Measurements from ENCODE around the gene USP31. TPM values are rescaled to one million over a fixed set of nuclear protein-coding genes. Genes with fewer than 3 reads are reported as not detected.

Gene USP31
- total RNA-seq, 1 experiment from 2014 or later, result 16.1 TPM

GRCh38 chr16:23188911-23189310, 39.7 kb upstream of the USP31 start:
- H3K9me3 ChIP-seq (ENCODE audit: control insufficient read depth, low read depth, low read length), result no peaks in the 10 kb centered on the region
- Mint-ChIP-seq H3K27ac (no peak overlapping the region), H3K9me3 (no peaks in the 10 kb centered on the region), H3K4me3 (no peak overlapping the region), H3K27me3 (ENCODE audit: low read depth) (peaks cover 34% of the 10 kb centered on the region), H3K4me1 (peaks cover 10 to 11% of the 10 kb centered on the region in 2 experiments), H3K36me3 (ENCODE audit: insufficient read depth in 1 of 3, low read depth in 3 of 3) (no peaks in the 10 kb centered on the region; a peak in 1 of 7 replicates)
- no peaks in the 10 kb centered on the region for H4K20me1 ChIP-seq (ENCODE audit: control insufficient read depth, insufficient read depth, insufficient read length)
- no peak overlapping the region for H3K4me2 ChIP-seq (ENCODE audit: insufficient read depth, insufficient read length, low read length)
- H3K4me1 ChIP-seq (ENCODE audit: insufficient read depth, low read length), result no peaks in the 10 kb centered on the region
- H4K5ac ChIP-seq (ENCODE audit: insufficient read length, low read depth, low read length), result no peak overlapping the region
- no peaks in the 10 kb centered on the region for H3K79me1 ChIP-seq (ENCODE audit: insufficient read depth, low read depth, low read length, poor library complexity, severe bottlenecking)
- H3T11ph ChIP-seq (ENCODE audit: low read length), result no peak overlapping the region
- H3K9ac ChIP-seq (ENCODE audit: extremely low read depth, insufficient read length, low read length), result no peak overlapping the region
- H2AFZ ChIP-seq (ENCODE audit: low read length), result no peak overlapping the region
- H4K8ac ChIP-seq (replicated peaks; ENCODE audit: insufficient read length, low read depth, low read length), result no peak overlapping the region
- no peak overlapping the region for H3K27ac ChIP-seq (ENCODE audit: insufficient read length, low read depth, low read length)
- H2BK12ac ChIP-seq (ENCODE audit: insufficient read length, low read depth, low read length), result no peak overlapping the region
- H2BK15ac ChIP-seq (ENCODE audit: low read depth, low read length), result no peak overlapping the region
- no peak overlapping the region for H3K14ac ChIP-seq (ENCODE audit: insufficient read depth, low read length)
- H3K56ac ChIP-seq (ENCODE audit: insufficient read length, low read depth, low read length), result no peak overlapping the region
- TF ChIP-seq CTCF (conservative IDR thresholded peaks at IDR 0.05), result no peak
- H4K91ac ChIP-seq (ENCODE audit: insufficient read length, low read depth, low read length), result no peak overlapping the region
- H2BK120ac ChIP-seq (ENCODE audit: low read depth, low read length, poor library complexity, severe bottlenecking), result no peak overlapping the region
- no peak overlapping the region for H3K23ac ChIP-seq (ENCODE audit: insufficient read length, low read depth, low read length)
- no peak overlapping the region for H2AK5ac ChIP-seq (ENCODE audit: insufficient read length, low read length)
- H3K79me2 ChIP-seq (ENCODE audit: insufficient read depth, low read length), result no peaks in the 10 kb centered on the region
- H3K27me3 ChIP-seq (ENCODE audit: insufficient read depth, low read length), result peaks cover 2% of the 10 kb centered on the region
- DNase-seq, result no peak
- no peak overlapping the region for H3K18ac ChIP-seq (ENCODE audit: insufficient read length, low read depth, low read length)
- no peaks in the 10 kb centered on the region for H3K23me2 ChIP-seq (ENCODE audit: insufficient read length, low read depth, low read length, poor library complexity, severe bottlenecking)
- H2BK5ac ChIP-seq (ENCODE audit: insufficient read length, low read length), result no peak overlapping the region
- H2BK20ac ChIP-seq (ENCODE audit: low read depth, low read length, poor library complexity, severe bottlenecking), result no peak overlapping the region
- H3K4ac ChIP-seq (ENCODE audit: low read depth, low read length), result no peak overlapping the region
- no CpG with 5 or more reads among the region's 2 CpGs for WGBS (ENCODE audit: extremely low coverage, insufficient read length, low lambda C conversion rate)

All from H9 (cell line).